ENCODE measurements around the gene SUN2.

Gene SUN2

GRCh38 chr22:38716826-38717225 lies 39.0 kb downstream of the SUN2 start:
- intact Hi-C loops (cut with micrococcal nuclease) = no loop called here
- H3K9me3 Mint-ChIP-seq = no peaks in the 10 kb centered on the region
- peaks cover 69% of the 10 kb centered on the region for H3K36me3 Mint-ChIP-seq (ENCODE audit: low read depth)
- H3K4me3 Mint-ChIP-seq = no peak overlapping the region
- no peaks in the 10 kb centered on the region for H3K27me3 Mint-ChIP-seq
- no peak overlapping the region for H3K27ac Mint-ChIP-seq
- H3K4me1 Mint-ChIP-seq (ENCODE audit: low read depth) = peaks cover 58% of the 10 kb centered on the region

- H3K27ac Mint-ChIP-seq = no peak overlapping the region
- H3K27me3 Mint-ChIP-seq = no peaks in the 10 kb centered on the region
- peaks cover 58% of the 10 kb centered on the region for H3K4me1 Mint-ChIP-seq (ENCODE audit: low read depth)
- H3K36me3 Mint-ChIP-seq (ENCODE audit: low read depth) = peaks cover 68% of the 10 kb centered on the region
- no peaks in the 10 kb centered on the region for H3K9me3 Mint-ChIP-seq
- H3K4me3 Mint-ChIP-seq = no peak overlapping the region
- intact Hi-C loops (cut with micrococcal nuclease) = no loop called here
These were observed 39.5 kb downstream of the SUN2 start for GRCh38 chr22:38716271-38716670.

- Mint-ChIP-seq H3K9me3 (no peaks in the 10 kb centered on the region), H3K36me3 (ENCODE audit: low read depth) (peaks cover 68% of the 10 kb centered on the region), H3K27me3 (no peaks in the 10 kb centered on the region), H3K4me3 (no peak overlapping the region), H3K4me1 (ENCODE audit: low read depth) (peaks cover 58% of the 10 kb centered on the region), H3K27ac (peak overlapping the region; percentile 52)
- intact Hi-C loops (cut with micrococcal nuclease) = no loop called here
These were observed 39.9 kb downstream of the SUN2 start for GRCh38 chr22:38715852-38716251.

- Mint-ChIP-seq H3K27ac (peak overlapping the region; percentile 52), H3K27me3 (no peaks in the 10 kb centered on the region), H3K36me3 (ENCODE audit: low read depth) (peaks cover 68% of the 10 kb centered on the region), H3K4me3 (peak overlapping the region; percentile 13), H3K9me3 (no peaks in the 10 kb centered on the region), H3K4me1 (ENCODE audit: low read depth) (peaks cover 58% of the 10 kb centered on the region)
- intact Hi-C loops (cut with micrococcal nuclease) = no loop called here
These were observed 40.5 kb downstream of the SUN2 start for GRCh38 chr22:38715176-38715764.

- H3K4me1 Mint-ChIP-seq (ENCODE audit: low read depth) = peaks cover 66% of the 10 kb centered on the region
- H3K36me3 Mint-ChIP-seq (ENCODE audit: low read depth) = peaks cover 63% of the 10 kb centered on the region
- H3K27ac Mint-ChIP-seq = no peak overlapping the region
- no peaks in the 10 kb centered on the region for H3K9me3 Mint-ChIP-seq
- no peaks in the 10 kb centered on the region for H3K27me3 Mint-ChIP-seq
- intact Hi-C loops (cut with micrococcal nuclease) = no loop called here
- H3K4me3 Mint-ChIP-seq = no peak overlapping the region
These were observed 41.9 kb downstream of the SUN2 start for GRCh38 chr22:38713921-38714320.

GRCh38 chr22:38712486-38713207 lies 43.2 kb downstream of the SUN2 start:
- Mint-ChIP-seq H3K36me3 (ENCODE audit: low read depth) (peaks cover 53% of the 10 kb centered on the region), H3K27ac (no peak overlapping the region), H3K27me3 (no peaks in the 10 kb centered on the region), H3K4me1 (ENCODE audit: low read depth) (peaks cover 69% of the 10 kb centered on the region), H3K4me3 (no peak overlapping the region), H3K9me3 (no peaks in the 10 kb centered on the region)
- intact Hi-C loops (cut with micrococcal nuclease) = no loop called here

- H3K27ac Mint-ChIP-seq = no peak overlapping the region
- H3K4me3 Mint-ChIP-seq = no peak overlapping the region
- no peaks in the 10 kb centered on the region for H3K27me3 Mint-ChIP-seq
- H3K4me1 Mint-ChIP-seq (ENCODE audit: low read depth) = peaks cover 72% of the 10 kb centered on the region
- no peaks in the 10 kb centered on the region for H3K9me3 Mint-ChIP-seq
- peaks cover 41% of the 10 kb centered on the region for H3K36me3 Mint-ChIP-seq (ENCODE audit: low read depth)
- intact Hi-C loops (cut with micrococcal nuclease) = no loop called here
These were observed 44.9 kb downstream of the SUN2 start for GRCh38 chr22:38710866-38711265.

- intact Hi-C loops (cut with micrococcal nuclease) = no loop called here
- no peaks in the 10 kb centered on the region for H3K27me3 Mint-ChIP-seq
- no peak overlapping the region for H3K4me3 Mint-ChIP-seq
- peaks cover 67% of the 10 kb centered on the region for H3K4me1 Mint-ChIP-seq (ENCODE audit: low read depth)
- H3K9me3 Mint-ChIP-seq = no peaks in the 10 kb centered on the region
- H3K27ac Mint-ChIP-seq = no peak overlapping the region
- peaks cover 36% of the 10 kb centered on the region for H3K36me3 Mint-ChIP-seq (ENCODE audit: low read depth)
These were observed 45.4 kb downstream of the SUN2 start for GRCh38 chr22:38710351-38710750.

- H3K36me3 Mint-ChIP-seq (ENCODE audit: low read depth) = peaks cover 34% of the 10 kb centered on the region
- H3K9me3 Mint-ChIP-seq = no peaks in the 10 kb centered on the region
- intact Hi-C loops (cut with micrococcal nuclease) = no loop called here
- H3K27me3 Mint-ChIP-seq = no peaks in the 10 kb centered on the region
- H3K27ac Mint-ChIP-seq = no peak overlapping the region
- H3K4me1 Mint-ChIP-seq (ENCODE audit: low read depth) = peaks cover 65% of the 10 kb centered on the region
- no peak overlapping the region for H3K4me3 Mint-ChIP-seq
These were observed 46.5 kb downstream of the SUN2 start for GRCh38 chr22:38709306-38709705.

- intact Hi-C loops (cut with micrococcal nuclease) = no loop called here
- Mint-ChIP-seq H3K27me3 (no peaks in the 10 kb centered on the region), H3K4me3 (no peak overlapping the region), H3K27ac (no peak overlapping the region), H3K36me3 (ENCODE audit: low read depth) (peaks cover 34% of the 10 kb centered on the region), H3K4me1 (ENCODE audit: low read depth) (peaks cover 52% of the 10 kb centered on the region), H3K9me3 (no peaks in the 10 kb centered on the region)
These were observed 47.8 kb downstream of the SUN2 start for GRCh38 chr22:38707984-38708383.

GRCh38 chr22:38707346-38707745 lies 48.5 kb downstream of the SUN2 start:
- intact Hi-C loops (cut with micrococcal nuclease) = no loop called here
- H3K4me1 Mint-ChIP-seq (ENCODE audit: low read depth) = peaks cover 47% of the 10 kb centered on the region
- H3K9me3 Mint-ChIP-seq = no peaks in the 10 kb centered on the region
- peak overlapping the region; percentile 20 for H3K4me3 Mint-ChIP-seq
- H3K36me3 Mint-ChIP-seq (ENCODE audit: low read depth) = peaks cover 33% of the 10 kb centered on the region
- H3K27me3 Mint-ChIP-seq = no peaks in the 10 kb centered on the region
- no peak overlapping the region for H3K27ac Mint-ChIP-seq

- Mint-ChIP-seq H3K4me3 (peak overlapping the region; percentile 81), H3K9me3 (no peaks in the 10 kb centered on the region), H3K27ac (peak overlapping the region; percentile 85), H3K4me1 (ENCODE audit: low read depth) (peaks cover 42% of the 10 kb centered on the region), H3K27me3 (no peaks in the 10 kb centered on the region), H3K36me3 (ENCODE audit: low read depth) (peaks cover 28% of the 10 kb centered on the region)
- intact Hi-C loops (cut with micrococcal nuclease) = no loop called here
These were observed 49.0 kb downstream of the SUN2 start for GRCh38 chr22:38706901-38707195.

GRCh38 chr22:38706101-38706900 lies 49.5 kb downstream of the SUN2 start:
- Mint-ChIP-seq H3K4me3 (peak overlapping the region; percentile 81), H3K27me3 (no peaks in the 10 kb centered on the region), H3K4me1 (ENCODE audit: low read depth) (peaks cover 46% of the 10 kb centered on the region), H3K27ac (peak overlapping the region; percentile 85), H3K9me3 (no peaks in the 10 kb centered on the region), H3K36me3 (ENCODE audit: low read depth) (peaks cover 24% of the 10 kb centered on the region)
- intact Hi-C loops (cut with micrococcal nuclease) = no loop called here

All from dendritic cell treated with granulocyte-macrophage colony-stimulating factor and Interleukin-4, amounts not matched to agents 40 ng/mL and 50 ng/mL, for 4 days (primary cell).